HK-2 (cell line): ENCODE data around the gene NRN1.

ENCODE experiments used
- DNase-seq: peaks from one replicate; pipeline ENCODE4 v3.0.0-alpha.2; 2018; ENCODE audit not compliant: unreplicated experiment

NRN1 gene

GRCh38 chr6:6002848-6003620 is 3.7 kb downstream of the NRN1 start:
- no peak for DNase-seq

- DNase-seq: no peak
Observed at GRCh38 chr6:6002005-6002847, 4.5 kb downstream of the NRN1 start.

DNA sequence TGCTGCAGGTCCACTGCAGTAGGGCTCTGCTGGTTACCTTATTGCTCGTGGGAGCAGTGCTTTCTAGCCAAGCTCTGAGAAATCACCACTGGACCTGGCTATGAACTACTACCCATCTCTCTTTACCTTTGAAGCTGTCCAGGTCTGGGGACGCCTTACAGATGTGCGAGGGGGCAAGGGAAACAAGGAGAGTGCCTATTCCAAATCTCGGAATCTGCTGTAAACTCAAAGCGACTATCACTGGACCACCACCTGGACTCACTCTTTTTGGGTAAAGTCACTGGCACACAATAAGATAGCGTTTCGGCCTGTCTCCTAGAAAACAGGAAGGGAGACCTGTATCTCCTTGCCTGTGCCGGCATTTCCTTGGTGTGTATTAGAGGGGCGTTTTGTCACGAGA is 5.3 kb downstream of the NRN1 start:
- DNase-seq: no peak

GRCh38 chr6:5999688-6000608 is 6.8 kb downstream of the NRN1 start:
- DNase-seq: no peak

DNA sequence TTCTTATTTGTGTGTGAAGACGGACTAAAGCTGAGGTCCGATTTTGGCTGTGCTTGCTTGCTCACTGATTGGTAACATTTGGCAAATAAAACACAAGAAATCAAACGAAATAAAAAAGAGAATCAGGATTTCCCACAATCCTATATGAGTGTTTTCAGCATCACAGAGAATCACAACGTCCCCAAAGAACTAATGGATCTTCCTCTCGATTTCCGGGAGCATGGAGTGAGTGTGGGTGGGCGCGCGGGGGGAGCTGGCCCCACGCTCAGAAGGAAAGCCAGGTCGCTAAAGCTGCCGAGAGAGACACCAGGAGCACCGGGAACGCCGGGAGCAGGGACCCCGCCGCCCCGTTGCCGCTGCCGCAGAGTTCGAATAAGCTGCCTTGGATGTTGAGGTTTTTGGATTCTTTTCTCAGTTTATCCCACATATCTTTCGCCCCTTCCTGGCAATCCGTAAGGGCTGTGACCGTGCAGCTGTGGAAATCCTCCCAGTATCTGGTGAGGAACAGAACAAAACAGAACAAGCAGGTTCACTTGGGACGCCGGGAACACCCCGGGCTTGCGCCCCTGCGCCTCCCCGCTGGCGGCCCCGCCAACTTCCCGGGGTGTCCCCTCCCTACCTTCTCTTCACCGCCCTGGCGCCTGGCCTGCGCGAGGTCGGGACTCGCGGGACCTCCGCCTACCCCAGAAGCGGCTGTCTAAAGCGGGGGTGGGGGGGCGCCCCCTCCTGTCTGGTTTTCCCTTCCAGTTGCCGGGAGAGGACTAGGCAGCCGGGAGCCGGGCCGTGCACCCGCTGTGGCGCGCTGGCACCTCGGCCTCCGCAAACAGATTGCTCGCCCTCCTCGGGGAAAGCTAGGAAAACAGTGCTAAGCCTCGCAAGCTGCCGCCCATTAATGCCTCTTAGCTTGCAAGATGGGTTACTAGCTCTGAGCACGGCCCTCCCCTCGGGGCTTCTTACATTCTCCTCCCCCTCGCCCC is 7.7 kb downstream of the NRN1 start:
- no peak for DNase-seq

GRCh38 chr6:5998236-5998635 is 8.5 kb downstream of the NRN1 start:
- DNase-seq: no peak

GRCh38 chr6:5997420-5997987 is 9.2 kb downstream of the NRN1 start:
- peak; percentile 33 for DNase-seq

GRCh38 chr6:5996714-5997419 is 9.9 kb downstream of the NRN1 start:
- DNase-seq: peak; percentile 20

- peak; percentile 49 for DNase-seq
Observed at GRCh38 chr6:5995949-5996713, 10.6 kb downstream of the NRN1 start.

DNA sequence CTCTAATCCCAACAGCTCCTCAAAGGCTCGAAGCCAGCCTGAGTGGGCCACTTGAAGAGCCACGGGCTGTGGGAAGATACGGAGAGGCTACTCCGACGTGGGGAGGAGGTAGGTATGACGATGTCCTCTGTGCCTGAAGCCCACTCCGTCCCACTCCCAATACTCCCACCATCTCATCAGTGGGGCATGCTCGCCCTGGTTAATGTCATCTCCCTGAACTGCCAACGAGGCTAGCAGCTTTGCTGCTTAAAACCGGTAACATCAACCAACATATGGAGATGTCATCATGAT is 11.1 kb downstream of the NRN1 start:
- DNase-seq: no peak

- no peak for DNase-seq
Observed at GRCh38 chr6:5994999-5995657, 11.6 kb downstream of the NRN1 start.

GRCh38 chr6:5994234-5994998 is 12.3 kb downstream of the NRN1 start:
- no peak for DNase-seq

DNA sequence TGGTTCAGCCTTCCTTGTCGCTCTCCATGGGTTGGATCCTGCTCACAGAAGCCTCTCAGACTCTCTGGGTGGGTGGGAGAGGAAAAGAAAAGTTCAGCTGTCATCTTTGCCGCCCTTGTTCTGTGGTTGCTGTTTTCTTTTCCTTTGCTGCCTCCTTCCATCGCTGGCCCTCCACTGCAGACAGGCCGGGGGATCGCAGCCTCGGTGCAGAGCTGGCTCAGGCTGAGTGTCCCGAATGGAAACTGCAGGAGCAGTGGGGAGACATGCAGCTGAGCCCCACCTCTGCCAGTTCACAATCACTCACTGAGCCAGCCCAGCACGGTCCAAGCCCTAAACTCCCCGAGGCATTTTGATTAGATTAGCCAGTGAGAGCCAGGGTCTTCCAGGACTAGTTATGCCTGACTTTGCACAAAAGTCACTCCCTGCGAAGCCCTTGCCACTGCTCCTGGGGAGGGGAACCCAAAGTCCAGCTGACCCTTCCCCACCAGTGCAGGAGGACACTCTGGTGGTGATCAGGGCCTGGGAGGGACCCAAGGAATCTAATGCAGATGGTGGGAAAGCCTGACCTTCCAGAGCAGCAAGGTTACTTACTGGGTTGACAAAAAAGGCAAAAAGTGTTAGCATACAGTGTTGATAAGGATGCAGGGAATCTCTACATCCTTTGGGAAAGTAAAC is 14.0 kb downstream of the NRN1 start:
- no peak for DNase-seq

- no peak for DNase-seq
Observed at GRCh38 chr6:5990786-5991185, 15.9 kb downstream of the NRN1 start.

DNA sequence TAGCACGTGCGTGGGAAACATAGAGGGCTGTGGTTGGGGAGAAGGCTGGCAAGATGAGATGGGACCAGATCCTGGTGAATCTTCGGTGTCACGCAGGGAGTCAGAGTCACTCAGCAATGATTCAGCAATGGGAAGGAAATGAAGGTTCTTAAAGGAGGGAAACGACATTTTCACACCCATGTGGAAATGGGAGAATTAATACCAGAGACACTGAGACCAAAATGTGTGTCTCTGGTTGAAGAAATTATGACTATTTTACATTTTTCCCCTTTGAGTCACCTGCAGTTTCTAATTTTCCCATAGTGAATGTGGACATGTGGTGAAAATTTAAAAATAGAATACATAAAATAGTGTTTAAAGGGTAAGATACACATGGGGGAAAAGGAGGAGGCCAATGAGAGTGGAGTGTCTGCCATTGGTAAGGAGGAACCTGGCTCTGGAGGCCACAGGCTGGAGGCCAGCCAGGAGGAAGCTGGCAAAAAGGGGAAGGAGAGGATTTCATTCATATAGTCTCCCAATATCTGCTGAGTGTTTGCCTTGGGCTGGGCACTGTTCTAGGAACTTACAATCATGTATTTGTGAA is 17.5 kb downstream of the NRN1 start:
- no peak for DNase-seq

DNA sequence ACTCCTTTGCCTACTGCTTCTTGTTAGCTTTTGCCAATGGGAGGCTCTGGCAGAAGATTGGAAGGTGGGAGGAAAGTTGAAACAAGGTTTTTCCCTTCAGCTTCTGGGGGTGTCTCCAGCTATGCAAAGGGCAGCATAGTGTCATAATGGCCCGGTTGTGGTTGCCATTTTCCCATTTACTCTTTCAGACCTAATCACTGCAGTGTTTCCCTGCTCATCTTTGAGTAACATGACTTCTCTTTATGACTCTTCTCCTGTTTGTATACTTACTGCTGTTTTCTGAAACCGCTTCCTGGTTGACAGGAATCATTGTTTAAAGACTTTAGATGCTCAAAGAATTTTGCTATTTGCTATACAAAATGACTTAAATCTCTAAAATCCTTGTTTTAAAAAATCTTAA is 19.9 kb downstream of the NRN1 start:
- no peak for DNase-seq
